Activated CD8-positive, alpha-beta memory T cell treated with anti-CD3 and anti-CD28 coated beads, Interleukin-2, amount 50 U/mL, for 4 hours (primary cell): ENCODE data around the gene BRD3.
"Not testable (repeated sequence)": the region's sequence is repeated elsewhere in the genome, so short reads cannot be mapped to it uniquely, and the experiment has no call there.

Source experiments
- DNase-seq: peaks from one replicate; pipeline ENCODE4 v3.0.0-alpha.2; 2020

Gene BRD3

GRCh38 chr9:134067904-134068743 lies at the start of gene BRD3:
TSS of gene BRD3 (minus strand) at chr9:134068026. CDS start at chr9:134053477, 14,549 bp downstream.
- peak; percentile 81 for DNase-seq

GRCh38 chr9:134112561-134112960 lies 44.7 kb upstream of the BRD3 start:
- no peak for DNase-seq

GRCh38 chr9:134111064-134111463 lies 43.2 kb upstream of the BRD3 start:
- DNase-seq, result no peak

- DNase-seq, result no peak
Measured at GRCh38 chr9:134103391-134103998, 35.7 kb upstream of the BRD3 start.

DNA sequence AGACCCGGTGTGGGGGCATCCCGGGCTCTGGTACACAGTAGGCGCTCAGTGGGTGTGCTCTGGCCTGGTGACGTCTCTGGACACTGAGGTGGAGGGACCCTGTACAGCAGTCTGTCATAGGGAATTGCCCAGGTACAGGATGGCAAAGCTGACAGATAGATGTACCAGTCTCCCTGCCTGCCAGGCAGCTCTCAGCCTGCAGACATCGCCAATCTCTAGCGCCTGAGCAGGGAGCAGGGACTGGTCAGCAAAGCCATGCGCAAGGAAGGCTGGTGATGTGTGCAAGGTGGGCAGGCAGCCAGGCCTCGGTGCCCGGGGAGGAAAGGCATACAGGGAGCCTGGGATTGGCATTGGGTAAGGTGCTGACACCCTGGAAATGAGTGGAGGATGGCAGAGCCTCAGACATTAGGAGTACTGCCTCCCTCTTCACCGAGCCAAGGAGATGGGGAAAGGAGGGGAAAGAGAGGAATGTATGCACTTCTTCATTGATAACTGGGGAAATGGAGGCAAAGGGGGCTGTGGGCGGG lies 33.9 kb upstream of the BRD3 start:
- no peak for DNase-seq

GRCh38 chr9:134101133-134101532 lies 33.3 kb upstream of the BRD3 start:
- not testable (repeated sequence) for DNase-seq

DNA sequence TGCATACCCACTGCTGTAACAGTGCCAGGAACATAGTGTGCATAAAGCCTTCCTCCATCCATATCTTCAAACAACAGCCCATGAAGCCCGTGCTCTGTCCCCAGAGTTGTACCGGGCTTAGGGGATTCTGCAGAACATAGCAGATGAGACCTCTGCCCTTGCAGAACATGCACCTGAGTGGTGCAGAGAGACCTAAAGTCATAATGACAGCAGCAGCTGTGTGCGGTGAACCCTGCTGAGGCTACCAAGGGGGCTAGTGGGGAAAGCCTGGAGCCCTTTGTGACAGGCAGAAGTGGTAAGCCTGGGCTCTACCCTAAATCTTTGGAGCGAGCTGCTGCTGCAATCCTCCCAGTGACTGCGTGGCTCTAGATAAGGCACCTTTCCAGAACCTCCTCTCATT lies 32.2 kb upstream of the BRD3 start:
- no peak for DNase-seq

GRCh38 chr9:134099123-134099761 lies 31.4 kb upstream of the BRD3 start:
- peak; percentile 57 for DNase-seq

DNA sequence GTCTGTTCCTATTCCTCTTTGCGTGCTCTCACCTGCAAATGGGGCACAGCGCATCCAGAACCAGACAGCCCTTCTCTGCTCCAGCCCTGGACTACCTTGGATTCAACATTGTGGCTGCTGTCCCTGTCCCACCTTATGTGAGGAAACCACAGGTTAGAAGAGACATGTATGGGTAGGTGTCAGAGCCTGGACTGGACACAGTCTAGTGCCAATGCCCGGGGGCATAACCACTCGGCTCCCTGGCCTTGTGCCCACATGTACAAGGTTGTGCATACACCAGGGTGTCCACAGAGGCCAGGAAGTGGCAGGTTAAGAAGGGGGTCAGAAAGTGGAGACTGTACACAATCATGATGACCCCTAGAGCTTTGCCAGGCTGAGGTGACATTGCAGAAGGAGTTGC lies 22.1 kb upstream of the BRD3 start:
- DNase-seq, result no peak

- no peak for DNase-seq
Measured at GRCh38 chr9:134088063-134088725, 20.4 kb upstream of the BRD3 start.

DNA sequence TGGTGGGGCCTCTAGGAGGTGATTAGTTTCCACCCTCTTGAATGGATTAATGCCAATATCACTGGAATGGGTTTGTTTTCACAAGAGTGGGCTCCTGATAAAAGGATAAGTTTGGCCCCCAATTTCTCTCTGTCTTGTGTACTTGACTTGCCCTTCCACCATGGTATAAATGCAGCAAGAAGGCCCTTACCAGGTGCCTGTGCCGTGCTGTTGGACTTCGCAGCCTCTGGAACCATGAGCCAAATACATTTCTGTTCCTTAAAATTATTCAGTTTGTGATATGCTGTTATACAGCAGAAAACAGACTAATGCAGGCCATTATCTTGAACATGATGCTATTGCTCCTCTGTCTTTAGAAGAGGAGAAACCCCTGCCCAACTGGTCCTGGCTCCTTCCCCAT lies 17.8 kb upstream of the BRD3 start:
- no peak for DNase-seq

DNA sequence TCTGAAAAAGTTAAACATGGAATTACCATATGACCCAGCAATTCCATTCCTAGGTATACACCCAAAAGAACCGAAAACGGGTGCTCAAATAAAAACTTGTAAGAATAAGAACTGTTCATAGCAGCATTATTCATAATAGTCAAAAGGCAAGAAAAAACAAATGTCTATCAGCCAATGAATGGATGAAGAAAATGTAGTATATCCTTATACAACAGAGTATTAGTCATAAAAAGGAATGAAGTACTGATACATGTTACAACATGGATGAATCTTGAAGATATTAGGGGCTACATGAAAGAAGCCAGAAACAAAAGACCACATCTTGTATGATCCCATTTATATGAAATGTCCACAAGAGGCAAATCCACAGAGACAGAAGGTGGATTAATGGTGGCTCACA lies 15.6 kb upstream of the BRD3 start:
- no peak for DNase-seq

- DNase-seq, result no peak
Measured at GRCh38 chr9:134076644-134077043, 8.8 kb upstream of the BRD3 start.

DNA sequence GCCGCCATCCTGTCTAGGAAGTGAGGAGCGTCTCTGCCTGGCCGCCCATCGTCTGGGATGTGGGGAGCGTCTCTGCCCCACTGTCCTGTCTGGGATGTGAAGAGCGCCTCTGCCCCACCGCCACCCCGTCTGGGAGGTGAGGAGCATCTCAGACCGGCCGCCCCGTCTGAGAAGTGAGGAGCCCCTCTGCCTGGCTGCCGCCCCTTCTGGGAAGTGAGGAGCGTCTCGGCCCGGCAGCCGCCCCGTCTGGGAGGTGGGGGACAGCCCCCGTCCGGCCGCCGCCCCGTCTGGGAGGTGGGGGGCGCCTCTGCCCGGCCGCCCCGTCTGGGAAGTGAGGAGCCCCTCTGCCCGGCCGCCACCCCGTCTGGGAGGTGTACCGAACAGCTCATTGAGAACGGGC lies 7.9 kb upstream of the BRD3 start:
- DNase-seq, result not testable (repeated sequence)

DNA sequence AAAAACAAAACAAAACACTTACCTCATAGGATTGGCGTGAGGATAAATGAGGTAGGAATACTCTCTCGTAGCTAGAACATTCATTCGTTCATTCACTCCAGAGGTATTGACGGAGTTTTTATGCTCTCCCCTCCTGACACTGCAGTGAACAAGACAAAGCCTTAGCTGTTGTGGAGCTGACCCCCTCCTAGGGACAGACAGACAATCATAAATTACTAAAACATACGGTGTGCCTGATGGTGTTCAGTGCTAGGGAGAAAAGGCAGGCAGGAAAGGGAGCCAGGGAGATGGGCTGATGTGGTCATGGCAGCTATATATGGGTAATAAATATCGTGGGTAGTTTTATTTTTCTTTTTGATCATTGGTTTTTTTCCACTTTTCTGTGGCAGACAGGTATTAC lies 5.7 kb upstream of the BRD3 start:
- no peak for DNase-seq

- DNase-seq, result not testable (repeated sequence)
Measured at GRCh38 chr9:134072683-134073082, 4.9 kb upstream of the BRD3 start.

GRCh38 chr9:134071149-134071548 lies 3.3 kb upstream of the BRD3 start:
- no peak for DNase-seq

DNA sequence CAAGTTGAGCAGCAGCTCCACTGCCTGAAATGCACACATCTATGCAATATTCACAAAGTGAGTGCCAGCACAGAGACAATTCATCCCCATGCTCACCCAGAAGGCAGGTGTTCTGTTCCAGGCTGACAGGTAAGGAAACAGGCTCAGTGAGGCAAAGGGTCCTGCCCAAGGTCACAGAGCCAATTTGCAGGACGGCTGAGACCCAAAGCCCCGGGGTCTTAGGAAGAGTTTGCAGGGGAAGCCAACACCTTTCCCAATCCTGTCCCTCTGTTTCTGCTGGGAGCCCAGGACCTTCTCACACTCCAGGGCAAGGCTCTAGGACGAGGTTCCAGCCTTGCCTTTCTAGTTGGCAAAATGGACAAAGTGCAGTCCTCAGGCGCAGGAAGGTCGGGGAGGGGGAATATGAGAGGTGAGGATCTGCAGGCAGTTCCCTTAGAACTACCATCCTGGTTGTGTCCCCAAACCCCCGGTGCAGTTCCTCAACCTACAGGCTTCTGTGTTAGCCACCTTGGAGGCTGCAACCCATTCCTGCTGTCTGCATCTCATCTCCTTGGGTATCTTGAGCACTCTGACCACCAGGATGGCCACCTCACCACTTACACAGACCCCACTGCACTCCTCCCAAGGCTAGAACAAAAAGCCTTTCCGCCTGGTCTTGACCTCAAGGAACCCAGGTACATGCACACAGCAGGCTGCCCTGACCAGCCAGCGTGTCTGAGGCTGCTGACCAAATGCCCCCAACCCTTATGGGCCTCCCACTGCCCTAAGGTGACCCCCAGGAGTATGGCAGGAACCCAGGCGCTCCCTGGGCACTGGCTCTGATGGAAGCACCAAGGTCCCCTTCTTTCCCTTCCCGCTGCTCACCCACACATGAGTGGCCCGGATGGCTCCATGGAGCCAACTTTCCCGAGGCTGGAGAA lies 1.9 kb upstream of the BRD3 start:
- DNase-seq, result no peak

- no peak for DNase-seq
Measured at GRCh38 chr9:134068744-134069479, 1.1 kb upstream of the BRD3 start.

DNA sequence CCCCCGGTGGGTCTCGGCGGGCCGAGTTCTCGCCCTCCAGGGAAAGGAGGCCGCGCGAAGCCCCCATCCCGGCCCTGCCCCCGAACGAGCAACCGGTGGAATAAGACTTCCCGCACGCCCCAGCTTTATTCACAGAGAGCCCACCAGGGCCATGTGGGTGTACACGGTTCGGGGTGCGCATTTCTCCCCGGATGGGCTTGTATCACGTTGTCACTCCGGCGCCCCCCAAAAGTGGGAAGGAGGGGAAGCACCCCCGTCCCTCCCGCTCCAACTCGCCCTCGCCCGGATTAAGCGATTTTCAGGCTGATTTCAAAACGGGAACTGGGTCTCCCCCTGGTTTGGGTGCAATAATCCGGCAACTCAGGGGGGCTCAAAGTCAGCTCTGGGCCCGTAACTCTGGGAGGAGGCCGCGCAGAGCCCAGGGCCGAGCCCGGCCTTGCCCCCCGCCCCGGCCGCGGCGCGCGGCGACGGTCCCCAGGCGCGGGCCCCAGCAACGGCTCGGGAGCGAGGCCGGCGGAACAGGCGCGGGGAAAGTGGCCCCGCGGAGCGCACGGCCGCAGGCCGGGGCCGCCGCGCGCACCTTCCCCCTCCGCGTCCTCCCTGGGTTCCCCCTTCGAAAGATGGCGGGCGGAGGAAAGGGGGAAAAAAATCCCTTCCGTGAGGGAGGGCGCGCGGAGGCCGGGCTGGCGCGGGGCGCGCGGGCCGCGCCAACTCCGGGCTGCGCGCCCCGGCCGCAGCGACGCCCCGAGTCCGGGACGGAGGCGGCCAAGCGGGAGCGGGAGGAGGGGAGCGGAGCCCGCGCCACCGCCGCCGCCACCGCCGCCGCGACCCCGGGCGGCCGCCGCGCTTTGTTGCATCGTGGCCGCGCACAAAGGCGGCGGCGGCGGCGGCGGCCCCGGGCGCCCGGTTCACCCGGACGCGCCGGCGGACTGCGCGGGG lies 644 bp downstream of the BRD3 start:
- peak; percentile 45 for DNase-seq
